ENCODE data around the gene DCUN1D2.
"Not testable (repeated sequence)": the region's sequence is repeated elsewhere in the genome, so short reads cannot be mapped to it uniquely, and the experiment has no call there.

DCUN1D2 gene

GRCh38 chr13:113445791-113446487, 44.6 kb downstream of the DCUN1D2 start:
- no peak for DNase-seq (ENCODE audit: low read depth in 3 of 3)

- no peak for DNase-seq (ENCODE audit: low read depth in 3 of 3)
These were observed 46.5 kb downstream of the DCUN1D2 start for GRCh38 chr13:113443991-113444390.

- no peak for DNase-seq (ENCODE audit: low read depth in 3 of 3)
These were observed 47.5 kb downstream of the DCUN1D2 start for GRCh38 chr13:113442985-113443362.

GRCh38 chr13:113442354-113442984, 48.0 kb downstream of the DCUN1D2 start:
- no peak for DNase-seq (ENCODE audit: low read depth in 3 of 3)

DNA sequence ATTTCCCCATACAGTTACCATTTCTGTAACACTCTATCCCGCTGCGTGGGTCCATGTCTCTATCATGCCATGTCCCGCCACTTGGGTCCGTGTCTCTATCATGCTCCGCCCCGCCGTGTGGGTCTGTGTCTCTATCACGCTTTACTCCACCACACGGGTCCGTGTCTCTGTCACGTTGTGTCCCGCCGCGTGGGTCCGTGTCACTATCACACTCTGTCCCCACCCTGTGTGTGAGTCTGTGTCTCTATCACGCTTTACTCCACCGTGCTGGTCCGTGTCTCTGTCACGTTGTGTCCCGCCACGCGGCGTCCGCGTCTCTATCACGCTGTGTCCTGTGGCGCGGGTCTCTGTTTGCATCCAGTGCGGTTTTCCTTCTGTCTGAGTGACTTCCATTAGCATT, 48.9 kb downstream of the DCUN1D2 start:
- no peak for DNase-seq (ENCODE audit: low read depth in 3 of 3)

GRCh38 chr13:113437408-113438010, 53.0 kb downstream of the DCUN1D2 start:
- DNase-seq (ENCODE audit: low read depth in 3 of 3), result no peak

DNA sequence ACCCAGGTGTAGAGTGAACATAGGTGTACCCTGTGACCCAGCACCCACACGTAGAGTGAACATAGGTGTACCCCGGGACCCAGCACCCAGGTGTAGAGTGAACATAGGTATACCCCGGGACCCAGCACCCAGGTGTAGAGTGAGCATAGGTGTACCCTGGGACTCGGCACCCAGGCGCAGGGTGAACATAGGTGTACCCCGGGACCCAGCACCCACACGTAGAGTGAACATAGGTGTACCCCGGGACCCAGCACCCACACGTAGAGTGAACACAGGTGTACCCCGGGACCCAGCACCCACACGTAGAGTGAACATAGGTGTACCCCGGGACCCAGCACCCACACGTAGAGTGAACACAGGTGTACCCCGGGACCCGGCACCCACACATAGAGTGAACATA, 53.6 kb downstream of the DCUN1D2 start:
- DNase-seq (ENCODE audit: low read depth in 3 of 3), result not testable (repeated sequence)

- DNase-seq (ENCODE audit: low read depth in 3 of 3), result not testable (repeated sequence)
These were observed 54.6 kb downstream of the DCUN1D2 start for GRCh38 chr13:113435907-113436306.

- no peak for DNase-seq (ENCODE audit: low read depth in 3 of 3)
These were observed 57.1 kb downstream of the DCUN1D2 start for GRCh38 chr13:113433391-113433916.

GRCh38 chr13:113432506-113433270, 57.8 kb downstream of the DCUN1D2 start:
- no peak for DNase-seq (ENCODE audit: low read depth in 3 of 3)

DNA sequence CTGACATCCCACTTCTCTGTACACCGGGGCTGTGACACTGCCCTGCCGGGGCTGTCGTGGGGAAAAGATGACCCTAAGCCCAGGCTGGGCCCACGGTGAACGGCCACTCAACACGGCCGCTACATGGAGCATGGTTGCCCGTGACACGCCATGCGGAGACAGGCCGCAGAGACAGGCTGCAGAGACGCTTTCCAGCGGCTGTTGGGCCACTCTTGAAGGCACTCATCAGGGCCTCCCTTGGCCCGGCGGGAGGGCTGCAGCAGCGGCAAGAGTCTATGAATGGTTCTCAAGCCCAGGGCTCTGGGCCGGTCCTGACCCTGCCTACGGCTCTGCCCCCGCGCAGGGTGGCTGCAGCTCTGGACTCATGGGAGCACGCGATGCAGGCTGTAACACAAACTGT, 59.3 kb downstream of the DCUN1D2 start:
- DNase-seq (ENCODE audit: low read depth in 3 of 3), result no peak

DNA sequence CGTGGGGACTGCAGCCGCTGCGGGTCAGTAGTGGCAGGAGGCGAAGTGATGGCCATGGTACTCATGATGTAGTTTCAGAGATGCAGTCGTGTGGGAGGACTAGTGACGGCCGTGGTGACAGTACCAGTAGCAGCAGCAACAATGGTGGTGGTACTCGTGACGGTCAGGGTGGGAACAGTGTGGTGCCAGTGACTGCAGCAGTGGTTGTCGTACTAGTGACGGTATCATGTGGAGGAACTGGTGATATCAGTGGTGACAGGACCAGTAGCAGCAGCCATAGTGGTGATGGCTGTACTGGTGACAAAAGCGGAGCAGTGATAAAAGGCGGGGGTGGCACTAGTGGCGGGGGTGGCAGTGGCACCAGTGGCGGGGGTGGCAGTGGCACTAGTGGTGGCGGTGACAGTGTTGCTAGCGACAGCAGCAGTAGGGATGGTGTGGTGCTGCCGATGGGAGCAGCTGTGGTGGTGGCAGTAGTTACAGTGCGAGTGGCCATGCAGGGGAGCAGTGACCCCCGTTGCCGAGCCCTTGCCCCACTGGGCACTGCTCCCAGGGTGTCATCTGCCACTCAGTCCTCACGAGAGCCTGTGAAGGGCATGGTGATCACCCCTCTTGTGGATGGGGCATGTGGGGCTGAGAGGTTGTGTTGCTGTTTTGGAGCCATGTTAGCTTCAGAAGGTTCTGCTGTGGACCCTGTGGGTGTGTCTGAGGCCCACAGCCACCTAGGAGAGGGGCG, 60.0 kb downstream of the DCUN1D2 start:
- no peak for DNase-seq (ENCODE audit: low read depth in 3 of 3)

DNA sequence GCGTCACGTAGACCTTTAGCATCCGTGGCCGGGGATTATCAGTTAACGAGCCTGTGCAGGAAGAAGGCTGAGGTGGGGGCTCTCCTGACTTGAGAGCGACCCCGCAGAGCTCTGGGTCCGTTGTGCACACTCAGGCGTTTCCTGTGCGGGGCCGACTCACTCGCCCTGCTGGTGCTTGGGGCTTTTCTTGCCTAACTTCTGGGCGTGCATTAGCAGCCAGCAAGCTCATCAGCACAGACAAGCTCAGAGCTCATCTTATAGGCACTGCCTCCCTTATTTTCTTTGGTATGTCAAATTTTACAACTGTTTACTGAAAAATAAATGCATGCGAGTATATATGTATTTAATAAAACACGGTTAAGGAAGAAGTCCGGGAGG, 60.9 kb downstream of the DCUN1D2 start:
- DNase-seq (ENCODE audit: low read depth in 3 of 3), result no peak

DNA sequence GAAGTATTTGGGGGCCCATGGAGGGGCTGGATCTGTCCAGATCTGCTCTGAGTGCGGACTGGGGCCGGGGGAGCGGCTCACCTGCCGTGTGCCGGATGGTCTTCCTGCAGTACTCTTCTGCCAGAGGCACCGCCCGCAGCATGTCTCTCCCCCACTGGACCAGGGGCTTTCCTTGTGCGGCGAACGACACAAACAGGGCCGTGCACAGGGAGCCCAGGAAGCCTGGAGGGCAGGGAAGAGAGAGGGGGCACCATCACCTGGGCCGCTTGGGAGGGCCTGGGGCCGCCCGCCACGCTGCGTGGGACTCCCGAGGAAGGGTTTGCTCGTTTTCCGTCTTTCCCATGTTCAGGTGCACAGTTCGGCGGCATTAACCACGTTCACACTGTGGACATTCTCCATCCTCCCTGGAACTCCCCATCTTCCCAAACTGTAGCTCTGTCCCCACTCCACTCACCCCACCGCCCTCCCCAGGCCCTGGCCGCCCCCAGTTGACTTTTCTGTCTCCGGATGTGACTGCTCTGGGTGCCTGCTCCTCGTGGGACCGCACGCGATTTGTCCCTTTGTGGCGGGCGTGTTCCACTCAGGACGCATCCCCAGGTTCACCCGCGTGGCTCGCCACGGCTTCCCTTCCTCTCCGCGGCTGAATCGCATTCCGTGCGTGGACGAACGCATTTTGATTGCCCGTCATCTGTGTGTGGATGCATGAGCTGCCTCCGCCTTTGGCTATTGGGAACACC, 61.5 kb downstream of the DCUN1D2 start:
- no peak for DNase-seq (ENCODE audit: low read depth in 3 of 3)

GRCh38 chr13:113428469-113428865, 62.0 kb downstream of the DCUN1D2 start:
- no peak for DNase-seq (ENCODE audit: low read depth in 3 of 3)

- DNase-seq (ENCODE audit: low read depth in 3 of 3), result no peak
These were observed 62.7 kb downstream of the DCUN1D2 start for GRCh38 chr13:113427562-113428468.

- DNase-seq (ENCODE audit: low read depth in 3 of 3), result no peak
These were observed 63.9 kb downstream of the DCUN1D2 start for GRCh38 chr13:113426591-113426986.

DNA sequence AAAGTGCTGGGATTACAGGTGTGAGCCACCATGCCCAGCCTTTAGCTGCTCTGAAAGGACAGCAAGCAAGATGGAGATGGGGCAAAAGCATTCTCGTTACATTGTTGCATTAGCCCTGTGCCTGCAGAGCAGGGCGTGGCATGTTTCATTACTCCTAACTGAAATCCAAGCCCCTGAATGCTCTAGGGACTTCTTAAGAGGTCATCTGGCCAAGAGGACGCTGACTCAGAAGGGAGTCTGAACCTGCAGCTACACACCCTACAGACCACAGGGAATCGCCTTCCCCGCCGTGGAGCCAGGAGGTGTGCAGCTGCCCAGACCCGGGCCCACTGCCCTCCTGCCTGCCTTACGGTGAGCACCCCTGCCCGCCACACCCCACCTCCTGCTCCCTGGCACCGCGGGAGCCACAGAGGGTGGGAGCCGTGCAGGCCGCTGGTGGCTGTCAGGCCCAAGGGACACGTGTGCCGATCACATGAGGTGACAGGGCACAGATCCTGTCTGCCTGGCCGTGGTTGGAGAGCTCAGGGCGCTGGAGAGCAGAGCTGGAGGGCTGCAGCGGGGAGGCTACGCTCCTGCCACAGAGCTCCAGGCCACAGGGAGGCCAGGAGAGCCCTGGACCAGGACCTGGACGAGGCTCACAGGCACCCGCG, 64.4 kb downstream of the DCUN1D2 start:
- DNase-seq (ENCODE audit: low read depth in 3 of 3), result no peak

DNA sequence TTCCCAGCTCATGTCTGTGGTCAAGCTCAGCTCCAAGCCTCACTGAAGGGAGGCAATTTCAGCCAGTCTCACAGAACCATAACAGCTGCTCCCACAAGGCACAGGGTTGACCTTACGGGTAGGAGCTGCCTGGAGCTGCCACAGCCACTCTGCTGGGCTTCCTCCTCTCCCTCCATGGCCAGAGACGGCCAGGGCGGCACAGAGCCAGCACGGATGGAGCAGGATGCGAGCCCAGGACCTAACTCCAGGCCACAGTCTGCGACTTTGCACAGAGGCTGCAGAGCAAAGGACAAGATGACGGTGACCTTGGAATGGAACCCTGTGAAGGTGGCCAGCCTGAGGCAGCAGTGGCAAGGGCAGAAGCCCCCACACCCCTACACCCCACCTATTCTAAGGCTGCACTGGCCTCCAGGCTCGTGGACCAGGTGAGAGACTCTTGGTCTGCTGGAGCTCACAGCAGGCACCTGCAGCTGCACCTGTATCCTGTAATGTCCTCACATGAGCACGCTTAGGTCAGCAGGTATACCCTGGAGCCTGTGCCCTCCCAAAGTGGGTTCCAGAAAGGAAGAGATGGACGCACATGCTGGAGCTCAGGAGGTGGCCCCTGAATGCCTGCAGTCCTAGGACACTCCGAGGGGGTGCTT, 66.9 kb downstream of the DCUN1D2 start:
- DNase-seq (ENCODE audit: low read depth in 3 of 3), result no peak
